Measurements from ENCODE around the gene SLC9A9.

- no peak for TF ChIP-seq ZBTB33 (IDR thresholded peaks at IDR 0.05)
- TF ChIP-seq, protein P1, sequence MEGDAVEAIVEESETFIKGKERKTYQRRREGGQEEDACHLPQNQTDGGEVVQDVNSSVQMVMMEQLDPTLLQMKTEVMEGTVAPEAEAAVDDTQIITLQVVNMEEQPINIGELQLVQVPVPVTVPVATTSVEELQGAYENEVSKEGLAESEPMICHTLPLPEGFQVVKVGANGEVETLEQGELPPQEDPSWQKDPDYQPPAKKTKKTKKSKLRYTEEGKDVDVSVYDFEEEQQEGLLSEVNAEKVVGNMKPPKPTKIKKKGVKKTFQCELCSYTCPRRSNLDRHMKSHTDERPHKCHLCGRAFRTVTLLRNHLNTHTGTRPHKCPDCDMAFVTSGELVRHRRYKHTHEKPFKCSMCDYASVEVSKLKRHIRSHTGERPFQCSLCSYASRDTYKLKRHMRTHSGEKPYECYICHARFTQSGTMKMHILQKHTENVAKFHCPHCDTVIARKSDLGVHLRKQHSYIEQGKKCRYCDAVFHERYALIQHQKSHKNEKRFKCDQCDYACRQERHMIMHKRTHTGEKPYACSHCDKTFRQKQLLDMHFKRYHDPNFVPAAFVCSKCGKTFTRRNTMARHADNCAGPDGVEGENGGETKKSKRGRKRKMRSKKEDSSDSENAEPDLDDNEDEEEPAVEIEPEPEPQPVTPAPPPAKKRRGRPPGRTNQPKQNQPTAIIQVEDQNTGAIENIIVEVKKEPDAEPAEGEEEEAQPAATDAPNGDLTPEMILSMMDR (IDR thresholded peaks at IDR 0.05; ENCODE audit: low read depth, low read length, missing input control), result no peak
These were observed 266.1 kb downstream of the SLC9A9 start for GRCh38 chr3:143581972-143582722.
